H9 (cell line): Measurements from ENCODE around the gene WBP2. TPM values are rescaled to one million over a fixed set of nuclear protein-coding genes. Genes with fewer than 3 reads are reported as not detected.
A peak's percentile ranks its signal among the peaks of the same experiment; 100 is the strongest.

Experiments used
- DNase-seq: peaks from one replicate; pipeline ENCODE4 v3.0.0-alpha.2; 2017
- H2AFZ ChIP-seq: one replicate; pipeline ENCODE4 v1.6.1; 2013; ENCODE audit warnings: mild to moderate bottlenecking, low read length, control low read depth, moderate library complexity
- H2AK5ac ChIP-seq: 2 replicates; pipeline ENCODE4 v1.6.1; 2013; ENCODE audit warnings: low read length, control low read depth, mixed read lengths; ENCODE audit not compliant: insufficient read length
- H2BK120ac ChIP-seq: one replicate; pipeline ENCODE4 v1.6.1; 2013; ENCODE audit warnings: low read depth, mild to moderate bottlenecking, low read length, control low read depth, inconsistent platforms; ENCODE audit not compliant: poor library complexity, severe bottlenecking
- H2BK12ac ChIP-seq: 2 replicates; pipeline ENCODE4 v1.6.1; 2013; ENCODE audit warnings: low read length, control low read depth, mixed read lengths, low read depth; ENCODE audit not compliant: insufficient read length
- H2BK15ac ChIP-seq: 2 replicates; pipeline ENCODE4 v1.6.1; 2013; ENCODE audit warnings: low read depth, low read length, control low read depth
- H2BK20ac ChIP-seq: one replicate; pipeline ENCODE4 v1.6.1; 2013; ENCODE audit warnings: low read depth, mild to moderate bottlenecking, low read length, control low read depth, inconsistent platforms; ENCODE audit not compliant: poor library complexity, severe bottlenecking
- H2BK5ac ChIP-seq: 2 replicates; pipeline ENCODE4 v1.6.1; 2013; ENCODE audit warnings: low read length, control low read depth, mixed read lengths; ENCODE audit not compliant: insufficient read length
- H3K14ac ChIP-seq: 2 replicates; pipeline ENCODE4 v1.6.1; 2013; ENCODE audit warnings: low read length, control low read depth; ENCODE audit not compliant: insufficient read depth
- H3K18ac ChIP-seq: 2 replicates; pipeline ENCODE4 v1.6.1; 2013; ENCODE audit warnings: low read depth, mild to moderate bottlenecking, mixed read lengths, low read length, control low read depth; ENCODE audit not compliant: insufficient read length
- H3K23ac ChIP-seq: 2 replicates; pipeline ENCODE4 v1.6.1; 2013; ENCODE audit warnings: low read length, control low read depth, mixed read lengths, low read depth; ENCODE audit not compliant: insufficient read length
- H3K23me2 ChIP-seq: 2 replicates; pipeline ENCODE4 v1.6.1; 2013; ENCODE audit warnings: low read depth, mild to moderate bottlenecking, mixed read lengths, low read length, control low read depth; ENCODE audit not compliant: insufficient read length, poor library complexity, severe bottlenecking
- H3K27ac ChIP-seq: 2 replicates; pipeline ENCODE4 v1.5.1; 2013; ENCODE audit warnings: low read length, control low read depth, mixed read lengths, low read depth; ENCODE audit not compliant: insufficient read length
- H3K27me3 ChIP-seq: 2 replicates; pipeline ENCODE4 v1.6.1; 2013; ENCODE audit warnings: low read length, control low read depth, inconsistent platforms; ENCODE audit not compliant: insufficient read depth
- H3K4ac ChIP-seq: 2 replicates; pipeline ENCODE4 v1.6.1; 2013; ENCODE audit warnings: low read depth, mild to moderate bottlenecking, control low read depth, inconsistent platforms, low read length, moderate library complexity
- H3K4me1 ChIP-seq: 2 replicates; pipeline ENCODE4 v1.6.1; 2013; ENCODE audit warnings: low read length, control low read depth, inconsistent platforms; ENCODE audit not compliant: insufficient read depth
- H3K4me2 ChIP-seq: 2 replicates; pipeline ENCODE4 v1.6.1; 2013; ENCODE audit warnings: low read length, control low read depth, mixed read lengths; ENCODE audit not compliant: insufficient read length, insufficient read depth
- H3K56ac ChIP-seq: 2 replicates; pipeline ENCODE4 v1.6.1; 2013; ENCODE audit warnings: low read depth, mild to moderate bottlenecking, mixed read lengths, low read length, control low read depth; ENCODE audit not compliant: insufficient read length
- H3K79me1 ChIP-seq: 2 replicates; pipeline ENCODE4 v1.6.1; 2013; ENCODE audit warnings: low read depth, mild to moderate bottlenecking, moderate library complexity, low read length, control low read depth, inconsistent platforms; ENCODE audit not compliant: insufficient read depth, poor library complexity, severe bottlenecking
- H3K79me2 ChIP-seq: 2 replicates; pipeline ENCODE4 v1.6.1; 2013; ENCODE audit warnings: low read length, control low read depth, inconsistent platforms; ENCODE audit not compliant: insufficient read depth
- H3K9ac ChIP-seq: 2 replicates; pipeline ENCODE4 v1.6.1; 2013; ENCODE audit warnings: low read length, control low read depth, mixed read lengths; ENCODE audit not compliant: insufficient read length; ENCODE audit errors: extremely low read depth
- H3K9me3 ChIP-seq: one replicate; pipeline ENCODE4 v1.6.1; 2013; ENCODE audit warnings: low read depth, low read length, inconsistent platforms; ENCODE audit not compliant: control insufficient read depth
- H3T11ph ChIP-seq: one replicate; pipeline ENCODE4 v1.6.1; 2013; ENCODE audit warnings: mild to moderate bottlenecking, low read length, control low read depth, inconsistent platforms
- H4K20me1 ChIP-seq: one replicate; pipeline ENCODE4 v1.6.1; 2013; ENCODE audit not compliant: control insufficient read depth, insufficient read length, insufficient read depth
- H4K5ac ChIP-seq: 2 replicates; pipeline ENCODE4 v1.6.1; 2013; ENCODE audit warnings: low read depth, mild to moderate bottlenecking, mixed read lengths, low read length, control low read depth; ENCODE audit not compliant: insufficient read length
- H4K8ac ChIP-seq: replicated peaks from 2 replicates; pipeline ENCODE4 v1.6.1; 2013; ENCODE audit warnings: low read length, control low read depth, mixed read lengths, low read depth; ENCODE audit not compliant: insufficient read length
- H4K91ac ChIP-seq: 2 replicates; pipeline ENCODE4 v1.6.1; 2013; ENCODE audit warnings: low read depth, mild to moderate bottlenecking, moderate library complexity, mixed read lengths, low read length, control low read depth; ENCODE audit not compliant: insufficient read length
- H3K27ac Mint-ChIP-seq, 3 experiments: 2 replicates in 2 of 3; 3 replicates in 1 of 3; pipeline ENCODE4 v1.8.0; 2020 to 2021; ENCODE audit warnings: mixed read lengths in 3 of 3, mild to moderate bottlenecking in 1 of 3, moderate library complexity in 1 of 3
- H3K27me3 Mint-ChIP-seq: 2 replicates; pipeline ENCODE4 v1.8.0; 2021; ENCODE audit warnings: low read depth, mild to moderate bottlenecking, moderate library complexity, mixed read lengths
- H3K36me3 Mint-ChIP-seq, 3 experiments: 2 replicates in 2 of 3; 3 replicates in 1 of 3; pipeline ENCODE4 v1.8.0; 2020 to 2021; ENCODE audit warnings: low read depth in 3 of 3, mixed read lengths in 3 of 3; ENCODE audit not compliant: insufficient read depth in 1 of 3
- H3K4me1 Mint-ChIP-seq, 2 experiments: 2 replicates each; pipeline ENCODE4 v1.8.0; 2020; ENCODE audit warnings: mixed read lengths in 2 of 2
- H3K4me3 Mint-ChIP-seq, 2 experiments: 2 replicates in 1 of 2; 3 replicates in 1 of 2; pipeline ENCODE4 v1.8.0; 2020 to 2021; ENCODE audit warnings: mild to moderate bottlenecking in 2 of 2, mixed read lengths in 2 of 2, moderate library complexity in 1 of 2
- H3K9me3 Mint-ChIP-seq, 2 experiments: 2 replicates in 1 of 2; 3 replicates in 1 of 2; pipeline ENCODE4 v1.8.0; 2020; ENCODE audit warnings: mild to moderate bottlenecking in 2 of 2, mixed read lengths in 2 of 2, moderate library complexity in 1 of 2
- WGBS: extraction: QIAGEN DNeasy Blood & Tissue Kit; methylation state at CpG from one replicate; pipeline ENCODE4 v1.1.7; 2013; ENCODE audit warnings: missing lambda C conversion rate, low lambda C conversion rate, mixed read lengths; ENCODE audit not compliant: insufficient read length; ENCODE audit errors: extremely low coverage; 5-methylcytosine and 5-hydroxymethylcytosine counted together
- total RNA-seq: library from RNA; stranded (reverse); gene quantifications from 2 replicates; pipeline ENCODE4 v1.2.1, GENCODE V29; 2021
- TF ChIP-seq, protein P1 (sequence below): fragments of 200-600 bp; sonication (generic); conservative IDR thresholded peaks from 3 replicates; pipeline ENCODE4 v1.8.0; 2021; ENCODE audit warnings: antibody characterized with exemption, mild to moderate bottlenecking

Gene WBP2
- total RNA-seq, 1 experiment from 2014 or later = 63.2 TPM

DNA sequence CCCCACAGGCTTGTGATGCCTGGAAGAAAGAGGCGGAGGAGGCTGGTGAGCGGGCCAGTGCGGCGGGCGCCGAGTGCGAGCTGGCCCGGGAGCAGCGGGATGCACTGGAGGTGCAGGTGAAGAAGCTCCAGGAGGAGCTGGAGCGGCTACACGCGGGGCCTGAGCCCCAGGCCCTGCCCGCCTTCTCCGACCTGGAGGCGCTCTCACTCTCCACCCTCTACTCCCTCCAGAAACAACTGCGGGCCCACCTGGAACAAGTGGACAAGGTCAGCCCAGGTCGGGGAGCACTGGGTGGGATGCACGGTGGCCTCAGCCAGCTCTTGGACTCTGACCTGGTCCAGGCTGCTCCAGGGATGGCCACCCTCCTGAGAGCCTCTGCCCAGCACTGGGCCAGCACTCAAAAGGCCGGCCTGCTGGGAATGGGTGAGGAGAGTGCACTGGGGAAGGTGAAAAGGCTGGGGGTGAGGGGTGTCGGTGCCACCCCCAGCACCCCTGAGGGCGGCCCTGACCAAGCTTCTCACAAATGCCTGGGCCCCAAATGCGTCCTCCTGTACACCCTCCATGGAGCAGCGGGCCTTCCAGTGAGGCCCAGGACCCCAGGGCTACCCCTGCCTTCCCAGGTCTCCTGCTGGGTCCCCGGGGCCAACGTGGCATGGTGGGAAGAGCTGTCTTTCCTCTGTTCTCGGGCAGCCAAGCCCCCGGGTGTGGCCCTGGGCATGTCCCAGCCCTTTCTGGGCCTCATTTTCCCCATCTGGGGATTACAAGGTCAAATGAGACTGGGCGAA lies 31.7 kb downstream of the WBP2 start:
- DNase-seq = no peak
- no peaks in the 10 kb centered on the region for H3K4me1 ChIP-seq
- Mint-ChIP-seq H3K4me3 (no peak overlapping the region), H3K36me3 (peaks cover 17 to 55% (median 53%) of the 10 kb centered on the region in 3 experiments), H3K27me3 (no peaks in the 10 kb centered on the region), H3K9me3 (no peaks in the 10 kb centered on the region; a peak in 1 of 5 replicates), H3K4me1 (peaks cover 11% of the 10 kb centered on the region in 2 experiments), H3K27ac (peak overlapping the region in 1 of 3 experiments; percentile 48; a peak in 1 of 7 replicates)
- H3K9ac ChIP-seq = no peak overlapping the region
- H2BK5ac ChIP-seq = no peak overlapping the region
- no peaks in the 10 kb centered on the region for H4K20me1 ChIP-seq
- H2BK15ac ChIP-seq = no peak overlapping the region
- H3K9me3 ChIP-seq = no peaks in the 10 kb centered on the region
- no peak overlapping the region for H3K56ac ChIP-seq
- no peaks in the 10 kb centered on the region for H3K27me3 ChIP-seq
- no peaks in the 10 kb centered on the region for H3K23me2 ChIP-seq
- no peak overlapping the region for H3K18ac ChIP-seq
- no peak overlapping the region for H3T11ph ChIP-seq
- H3K79me1 ChIP-seq = no peaks in the 10 kb centered on the region
- H3K23ac ChIP-seq = no peak overlapping the region
- H2BK20ac ChIP-seq = no peak overlapping the region
- H4K91ac ChIP-seq = no peak overlapping the region
- H2AK5ac ChIP-seq = no peak overlapping the region
- no peak overlapping the region for H3K14ac ChIP-seq
- no peak overlapping the region for H4K8ac ChIP-seq
- H2BK120ac ChIP-seq = no peak overlapping the region
- no peak overlapping the region for H2AFZ ChIP-seq
- TF ChIP-seq, protein P1, sequence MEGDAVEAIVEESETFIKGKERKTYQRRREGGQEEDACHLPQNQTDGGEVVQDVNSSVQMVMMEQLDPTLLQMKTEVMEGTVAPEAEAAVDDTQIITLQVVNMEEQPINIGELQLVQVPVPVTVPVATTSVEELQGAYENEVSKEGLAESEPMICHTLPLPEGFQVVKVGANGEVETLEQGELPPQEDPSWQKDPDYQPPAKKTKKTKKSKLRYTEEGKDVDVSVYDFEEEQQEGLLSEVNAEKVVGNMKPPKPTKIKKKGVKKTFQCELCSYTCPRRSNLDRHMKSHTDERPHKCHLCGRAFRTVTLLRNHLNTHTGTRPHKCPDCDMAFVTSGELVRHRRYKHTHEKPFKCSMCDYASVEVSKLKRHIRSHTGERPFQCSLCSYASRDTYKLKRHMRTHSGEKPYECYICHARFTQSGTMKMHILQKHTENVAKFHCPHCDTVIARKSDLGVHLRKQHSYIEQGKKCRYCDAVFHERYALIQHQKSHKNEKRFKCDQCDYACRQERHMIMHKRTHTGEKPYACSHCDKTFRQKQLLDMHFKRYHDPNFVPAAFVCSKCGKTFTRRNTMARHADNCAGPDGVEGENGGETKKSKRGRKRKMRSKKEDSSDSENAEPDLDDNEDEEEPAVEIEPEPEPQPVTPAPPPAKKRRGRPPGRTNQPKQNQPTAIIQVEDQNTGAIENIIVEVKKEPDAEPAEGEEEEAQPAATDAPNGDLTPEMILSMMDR = no peak
- no peaks in the 10 kb centered on the region for H3K79me2 ChIP-seq
- H3K27ac ChIP-seq = no peak overlapping the region
- WGBS = no CpG with 5 or more reads among the region's 28 CpGs
- H3K4me2 ChIP-seq = no peak overlapping the region
- H4K5ac ChIP-seq = no peak overlapping the region
- no peak overlapping the region for H3K4ac ChIP-seq
- H2BK12ac ChIP-seq = no peak overlapping the region
